ENCODE results near the gene CST3.

CST3 gene

GRCh38 chr20:23598481-23598880, 39.3 kb downstream of the CST3 start:
- no peak overlapping the region for H3K4me3 ChIP-seq (ENCODE audit: low read depth, low read length)
- TF ChIP-seq, protein P1, sequence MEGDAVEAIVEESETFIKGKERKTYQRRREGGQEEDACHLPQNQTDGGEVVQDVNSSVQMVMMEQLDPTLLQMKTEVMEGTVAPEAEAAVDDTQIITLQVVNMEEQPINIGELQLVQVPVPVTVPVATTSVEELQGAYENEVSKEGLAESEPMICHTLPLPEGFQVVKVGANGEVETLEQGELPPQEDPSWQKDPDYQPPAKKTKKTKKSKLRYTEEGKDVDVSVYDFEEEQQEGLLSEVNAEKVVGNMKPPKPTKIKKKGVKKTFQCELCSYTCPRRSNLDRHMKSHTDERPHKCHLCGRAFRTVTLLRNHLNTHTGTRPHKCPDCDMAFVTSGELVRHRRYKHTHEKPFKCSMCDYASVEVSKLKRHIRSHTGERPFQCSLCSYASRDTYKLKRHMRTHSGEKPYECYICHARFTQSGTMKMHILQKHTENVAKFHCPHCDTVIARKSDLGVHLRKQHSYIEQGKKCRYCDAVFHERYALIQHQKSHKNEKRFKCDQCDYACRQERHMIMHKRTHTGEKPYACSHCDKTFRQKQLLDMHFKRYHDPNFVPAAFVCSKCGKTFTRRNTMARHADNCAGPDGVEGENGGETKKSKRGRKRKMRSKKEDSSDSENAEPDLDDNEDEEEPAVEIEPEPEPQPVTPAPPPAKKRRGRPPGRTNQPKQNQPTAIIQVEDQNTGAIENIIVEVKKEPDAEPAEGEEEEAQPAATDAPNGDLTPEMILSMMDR (IDR thresholded peaks at IDR 0.05; ENCODE audit: borderline replicate concordance, insufficient read depth, low read depth, low read length) = no peak

GRCh38 chr20:23596579-23597250, 41.0 kb downstream of the CST3 start:
- TF ChIP-seq, protein P1 (IDR thresholded peaks at IDR 0.05; ENCODE audit: borderline replicate concordance, insufficient read depth, low read depth, low read length) = no peak
- H3K4me3 ChIP-seq (ENCODE audit: low read depth, low read length) = no peak overlapping the region

DNA sequence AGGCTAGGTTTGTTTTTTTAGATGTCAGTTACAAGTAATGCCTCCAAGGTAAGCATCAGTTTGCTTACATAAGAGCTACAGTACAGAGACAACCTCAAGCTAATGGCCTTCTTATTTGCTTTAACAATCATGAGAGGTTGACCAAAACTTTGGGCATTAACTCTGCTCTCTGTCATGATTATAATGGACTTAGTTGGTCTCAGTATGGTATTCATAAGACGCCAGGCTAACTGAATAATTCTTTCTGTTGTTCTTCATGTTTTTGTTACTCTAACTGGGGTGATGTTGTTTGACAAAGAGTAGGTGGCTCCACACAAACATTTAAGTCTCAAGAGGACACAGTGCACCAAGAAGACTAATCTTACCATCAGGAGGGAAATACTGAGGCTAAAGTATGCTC, 41.8 kb downstream of the CST3 start:
- TF ChIP-seq, protein P1 (IDR thresholded peaks at IDR 0.05; ENCODE audit: borderline replicate concordance, insufficient read depth, low read depth, low read length) = no peak
- H3K4me3 ChIP-seq (ENCODE audit: low read depth, low read length) = no peak overlapping the region

DNA sequence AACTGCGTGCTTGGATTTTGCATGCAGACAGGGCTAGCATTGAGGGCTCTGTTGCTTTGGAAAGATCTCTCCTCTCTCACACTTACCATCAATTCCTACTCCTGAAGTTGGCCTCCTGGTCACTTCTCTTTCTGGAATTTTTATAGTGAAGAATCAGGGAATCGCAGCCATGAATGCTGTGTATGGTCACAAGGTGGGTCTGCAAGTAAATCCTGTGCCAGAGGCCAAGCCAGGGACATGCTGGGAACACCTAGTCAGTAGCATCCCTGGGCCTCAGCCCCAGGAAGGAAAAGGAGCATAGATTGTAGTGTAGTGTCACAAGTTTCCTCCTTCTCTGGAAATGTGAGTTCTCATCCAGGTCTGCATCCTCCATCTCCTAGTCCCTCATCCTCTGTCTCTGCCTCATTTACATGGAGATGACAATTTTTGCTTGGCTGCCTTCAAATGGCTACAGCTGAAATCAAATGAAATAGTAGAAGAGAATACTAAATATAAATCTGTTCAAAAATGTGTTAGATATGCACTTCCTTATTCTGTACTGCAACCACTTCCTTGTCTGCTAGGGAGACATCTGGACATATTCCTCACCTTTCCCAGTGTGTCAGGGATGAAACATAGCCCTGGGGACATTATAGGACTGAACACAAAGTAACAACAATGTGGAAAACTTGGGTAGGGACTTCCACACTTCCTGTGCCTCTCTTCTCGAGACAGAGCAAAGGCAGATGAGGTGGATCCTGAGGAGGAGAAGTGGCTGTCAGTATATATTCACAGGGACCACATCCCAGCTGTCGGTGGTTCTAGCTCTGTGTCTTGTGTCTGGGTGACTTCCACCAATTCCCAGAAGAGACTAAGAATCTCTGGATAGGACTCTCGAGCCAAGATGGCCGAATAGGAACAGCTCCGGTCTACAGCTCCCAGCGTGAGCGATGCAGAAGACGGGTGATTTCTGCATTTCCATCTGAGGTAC, 49.0 kb downstream of the CST3 start:
- TF ChIP-seq, protein P1 (IDR thresholded peaks at IDR 0.05; ENCODE audit: borderline replicate concordance, insufficient read depth, low read depth, low read length) = no peak
- no peak overlapping the region for H3K4me3 ChIP-seq (ENCODE audit: low read depth, low read length)

- H3K4me3 ChIP-seq (ENCODE audit: low read depth, low read length) = no peak overlapping the region
- TF ChIP-seq, protein P1 (IDR thresholded peaks at IDR 0.05; ENCODE audit: borderline replicate concordance, insufficient read depth, low read depth, low read length) = no peak
Observed at GRCh38 chr20:23587631-23588030, 50.1 kb downstream of the CST3 start.

DNA sequence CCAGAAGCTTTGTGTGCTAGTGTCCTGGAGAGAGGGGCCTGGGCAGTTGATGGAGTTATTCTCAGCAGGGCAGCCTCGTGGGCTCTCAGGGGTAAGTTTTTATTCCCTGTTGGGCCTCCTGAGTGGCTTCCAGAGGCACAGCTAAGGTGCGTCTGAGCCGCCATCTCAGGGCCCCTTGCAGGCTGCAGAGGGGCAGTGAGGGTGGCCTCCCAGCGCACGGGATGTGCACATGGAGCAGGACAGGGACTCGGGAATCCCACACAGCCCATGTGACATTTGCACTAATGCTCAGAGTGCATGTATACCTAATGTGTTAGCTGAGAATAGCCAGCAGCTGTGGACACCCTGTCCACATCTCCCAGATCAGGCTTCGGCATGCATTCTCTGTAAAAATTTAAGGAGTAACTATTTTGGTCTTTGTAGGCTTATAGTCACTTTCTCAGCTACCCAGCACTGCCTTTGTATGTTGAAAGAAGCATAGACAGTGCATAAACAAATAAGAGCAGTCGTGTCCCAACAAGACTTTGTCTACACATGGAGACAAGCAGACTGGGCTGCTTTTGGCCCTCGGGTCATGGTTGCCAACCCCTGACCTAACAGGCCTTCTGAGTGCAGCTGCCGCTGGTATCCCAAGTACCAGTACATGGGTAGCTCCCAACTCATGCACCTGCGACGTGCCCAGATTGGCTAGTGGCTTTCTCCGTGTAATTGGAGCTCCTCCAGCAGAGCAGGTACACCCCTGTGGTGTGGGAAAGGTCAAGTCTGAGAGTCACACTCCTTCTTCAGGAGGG, 50.8 kb downstream of the CST3 start:
- no peak overlapping the region for H3K4me3 ChIP-seq (ENCODE audit: low read depth, low read length)
- TF ChIP-seq, protein P1 (IDR thresholded peaks at IDR 0.05; ENCODE audit: borderline replicate concordance, insufficient read depth, low read depth, low read length) = no peak

Data from GM12875 (cell line).